HG02973 (cell line): Measurements from ENCODE around the gene ZNF536.

Source experiments
- ATAC-seq: cut with Tn5 transposase; IDR thresholded peaks from one replicate; pipeline ENCODE4 v1.9.1; 2021; ENCODE audit warnings: moderate library complexity; ENCODE audit not compliant: unreplicated experiment

ZNF536 gene

DNA sequence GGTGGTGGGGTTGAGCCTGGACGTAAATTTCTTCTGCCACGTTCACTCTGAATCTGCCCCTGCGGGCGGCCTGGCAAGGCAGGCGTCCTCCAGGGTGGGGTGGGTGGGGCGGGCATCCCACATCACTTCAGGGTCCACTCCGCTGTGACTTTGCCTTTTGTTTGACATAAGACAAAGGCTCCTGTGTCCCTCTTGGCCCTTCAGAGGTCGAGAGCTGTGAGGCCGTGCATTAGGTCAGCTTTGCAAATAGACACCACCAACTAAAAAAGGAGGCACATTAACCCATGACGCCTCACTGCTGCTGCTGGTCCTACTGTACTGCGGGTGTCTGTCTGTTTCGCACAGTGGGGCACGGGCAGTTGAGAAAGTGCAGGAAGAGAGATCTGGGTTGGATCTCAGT, 10.5 kb upstream of the ZNF536 start:
- ATAC-seq = no peak

DNA sequence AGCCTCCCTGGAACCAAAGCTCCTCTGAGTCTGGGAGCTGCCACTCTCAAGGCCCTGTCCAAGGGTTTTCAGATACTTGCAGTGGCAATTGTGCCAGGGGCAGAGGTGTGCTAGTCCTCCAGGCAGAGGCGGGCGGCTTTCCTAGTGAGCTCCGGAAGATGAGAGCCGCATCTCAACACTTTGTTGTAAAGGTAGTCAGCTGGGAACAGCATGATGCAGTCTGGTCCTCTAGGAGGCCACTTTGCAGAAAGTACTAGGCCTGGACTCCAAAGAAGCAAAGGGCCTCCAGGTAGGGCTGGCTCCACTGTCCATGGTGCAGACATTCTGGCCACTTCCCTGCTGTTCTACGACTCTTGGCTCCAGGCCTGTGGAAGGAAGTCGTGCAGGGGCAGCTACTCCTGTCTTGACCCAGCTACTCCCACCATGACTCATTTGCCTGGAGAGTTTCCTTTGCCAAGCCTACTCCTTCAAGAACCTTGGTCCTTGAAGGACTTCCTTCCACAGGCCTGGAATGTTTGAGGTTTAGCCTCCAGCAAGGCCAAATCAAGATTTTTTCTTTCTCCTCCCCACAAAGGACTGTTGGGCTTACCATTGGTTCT, 9.9 kb upstream of the ZNF536 start:
- no peak for ATAC-seq

DNA sequence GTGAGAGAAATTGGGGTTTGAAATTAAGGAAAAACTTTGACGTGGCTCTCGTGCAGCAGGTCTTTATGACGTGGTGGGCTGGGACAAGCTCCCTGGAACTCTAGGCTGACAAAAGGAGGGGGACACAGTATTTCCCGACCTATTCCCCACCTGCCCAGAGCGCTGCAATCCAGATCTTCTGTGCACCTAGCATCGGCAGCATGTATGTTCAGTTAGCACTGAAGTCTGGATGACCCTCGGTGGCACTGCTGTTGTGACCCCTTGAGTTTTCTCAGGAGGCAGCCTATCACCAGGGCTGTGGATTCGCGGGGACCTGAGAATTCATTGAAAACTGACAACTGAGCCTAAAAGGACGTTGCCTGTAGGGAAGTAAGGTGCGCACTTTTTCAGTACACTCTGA, 9.1 kb upstream of the ZNF536 start:
- ATAC-seq = no peak

DNA sequence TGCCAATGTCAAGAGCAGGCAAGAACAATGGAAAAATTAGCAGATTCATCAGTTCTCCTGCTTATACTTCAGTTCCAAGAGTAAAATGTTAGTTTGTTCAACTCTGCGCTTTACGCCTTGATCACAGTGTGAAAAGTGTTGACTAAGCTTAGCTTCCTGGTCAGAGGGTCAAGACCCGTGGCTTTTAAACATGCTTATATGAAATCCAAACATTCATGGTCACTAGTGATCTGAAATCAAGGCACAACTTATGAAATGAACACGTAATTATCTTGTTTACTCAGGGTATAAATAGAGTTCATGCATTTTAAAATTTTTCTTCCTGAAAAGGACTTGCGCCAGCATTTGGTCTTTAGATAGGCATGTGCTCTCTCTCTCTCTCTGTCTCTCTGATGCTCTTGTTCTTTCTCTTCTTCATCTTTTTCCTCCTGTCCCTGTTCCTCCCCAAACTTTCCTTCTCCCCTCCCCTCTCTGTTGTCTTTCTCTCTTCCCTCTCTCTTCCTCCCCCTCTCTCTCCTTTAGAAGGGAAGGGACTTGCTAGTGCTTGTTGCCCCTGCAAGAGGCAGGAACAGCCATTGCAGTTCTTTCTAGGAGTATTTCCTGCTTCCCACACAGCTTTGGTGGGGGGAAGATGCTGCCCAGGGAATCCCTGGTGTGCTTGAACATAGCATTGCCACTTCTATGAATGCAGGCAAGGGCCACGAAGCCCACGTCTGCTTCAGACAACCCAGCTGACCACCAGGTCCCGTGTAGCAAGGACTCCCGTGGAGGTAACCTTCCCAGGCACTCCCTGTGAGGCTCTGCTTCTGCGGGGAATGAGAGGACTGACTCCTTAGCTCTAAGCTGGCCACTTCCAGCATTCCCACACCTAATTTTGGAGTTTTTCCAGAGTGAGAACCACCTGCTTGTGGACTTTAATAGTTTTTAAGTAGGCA, 7.1 kb upstream of the ZNF536 start:
- ATAC-seq = no peak

DNA sequence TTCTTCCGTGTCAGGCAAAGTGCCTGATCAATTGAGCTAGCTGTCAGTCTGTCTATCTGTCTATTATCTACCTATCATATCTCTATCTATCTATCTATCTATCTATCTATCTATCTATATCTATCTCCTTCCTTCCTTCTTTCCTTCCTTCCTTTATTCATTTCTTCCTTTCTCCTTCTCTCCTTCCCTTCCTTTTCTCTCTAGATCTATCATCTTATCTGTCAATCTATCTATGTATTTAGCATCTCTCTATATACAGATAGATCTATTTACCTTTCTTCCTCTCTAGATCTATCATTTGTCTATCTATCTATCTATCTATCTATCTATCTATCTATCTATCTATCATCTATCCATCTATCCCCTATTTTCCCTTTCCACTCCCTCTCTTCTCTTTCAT, 5.9 kb upstream of the ZNF536 start:
- no peak for ATAC-seq

DNA sequence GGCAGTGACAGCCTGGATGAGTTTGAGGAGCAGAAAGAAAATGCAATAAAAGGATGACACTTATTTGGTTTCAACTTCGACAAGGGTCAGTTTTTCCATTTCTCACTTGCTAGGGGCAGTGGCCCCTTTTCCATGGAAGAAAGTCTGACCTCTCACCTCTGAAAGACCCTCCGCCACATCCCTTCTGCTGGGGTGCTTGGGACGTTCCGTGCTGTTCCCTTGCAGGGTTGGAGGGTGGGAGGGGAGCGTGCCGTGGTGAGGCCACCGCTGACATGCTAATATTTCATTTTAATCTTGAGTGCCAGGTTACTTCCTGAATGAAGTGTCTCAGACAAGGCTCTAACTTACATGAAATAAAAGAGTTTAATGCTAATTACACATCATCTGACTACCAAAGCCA, 5.2 kb upstream of the ZNF536 start:
- no peak for ATAC-seq

DNA sequence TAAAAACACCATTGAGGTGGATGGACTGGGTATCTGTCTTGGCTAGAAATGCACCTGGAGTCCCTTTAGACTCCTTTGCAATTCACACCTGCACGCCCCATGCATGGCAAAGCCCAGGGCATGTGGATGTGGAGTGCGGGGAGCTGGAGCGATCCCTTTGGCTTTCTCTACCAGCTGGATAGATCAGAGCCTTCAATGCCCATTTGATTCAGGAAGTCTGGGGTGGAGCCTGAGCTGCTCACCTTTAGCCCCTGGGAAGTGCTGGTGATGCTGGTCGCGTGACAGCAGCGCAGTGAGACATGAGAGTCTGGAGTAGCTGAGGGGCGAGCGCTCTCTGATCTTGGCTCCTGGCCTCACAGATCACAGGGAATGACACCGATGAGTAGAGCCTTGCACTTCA, 4.8 kb upstream of the ZNF536 start:
- ATAC-seq = no peak

DNA sequence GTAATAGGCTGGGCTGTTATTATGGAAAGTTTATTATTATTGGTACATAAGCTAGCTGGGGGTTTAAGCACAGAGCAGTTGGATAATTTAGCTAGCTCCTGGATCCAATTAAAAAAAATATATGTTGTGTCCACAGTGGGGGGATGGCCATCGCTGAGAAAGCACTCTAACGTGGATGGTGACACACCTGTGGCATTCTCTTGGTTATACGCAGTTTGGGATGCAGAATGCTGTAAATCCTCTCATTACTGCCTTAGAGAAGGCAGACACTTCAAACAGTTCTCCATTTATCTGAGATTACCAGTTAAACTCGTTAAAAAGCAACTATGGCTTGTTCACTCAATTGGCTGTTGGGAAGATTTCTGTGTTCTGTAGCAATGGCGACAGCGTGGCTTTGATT, 2.4 kb upstream of the ZNF536 start:
- no peak for ATAC-seq

DNA sequence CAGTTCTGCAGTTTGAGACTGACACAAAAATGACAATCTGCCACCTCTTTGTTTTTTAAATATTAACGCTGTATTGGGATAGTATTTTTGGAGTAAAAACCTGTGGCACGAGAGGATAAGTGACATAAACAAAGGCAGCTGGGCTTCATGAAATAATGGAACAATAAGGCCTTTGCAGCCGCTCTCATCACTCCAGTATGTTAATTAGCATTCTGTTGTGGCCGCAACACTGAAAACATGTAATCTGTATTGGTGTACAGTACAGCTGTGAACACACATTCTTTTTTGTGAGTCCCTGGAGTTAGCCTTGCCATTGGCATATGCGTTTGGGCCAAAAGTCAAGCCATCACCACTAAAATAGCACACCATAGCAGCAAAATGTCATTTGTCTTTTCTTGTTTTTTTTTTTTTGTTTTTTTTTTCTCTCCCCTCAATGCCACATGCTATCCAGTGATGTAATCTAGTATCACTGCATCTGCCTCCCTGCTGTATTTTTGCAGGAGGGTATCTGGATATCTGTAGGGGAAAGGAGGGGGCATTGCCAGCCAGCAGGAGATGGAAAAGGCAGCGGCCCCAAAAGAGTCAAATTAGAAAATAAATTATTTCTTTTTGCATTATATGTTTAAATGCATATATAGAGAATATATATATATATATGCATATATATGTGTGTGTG, 885 bp upstream of the ZNF536 start:
- ATAC-seq = no peak

DNA sequence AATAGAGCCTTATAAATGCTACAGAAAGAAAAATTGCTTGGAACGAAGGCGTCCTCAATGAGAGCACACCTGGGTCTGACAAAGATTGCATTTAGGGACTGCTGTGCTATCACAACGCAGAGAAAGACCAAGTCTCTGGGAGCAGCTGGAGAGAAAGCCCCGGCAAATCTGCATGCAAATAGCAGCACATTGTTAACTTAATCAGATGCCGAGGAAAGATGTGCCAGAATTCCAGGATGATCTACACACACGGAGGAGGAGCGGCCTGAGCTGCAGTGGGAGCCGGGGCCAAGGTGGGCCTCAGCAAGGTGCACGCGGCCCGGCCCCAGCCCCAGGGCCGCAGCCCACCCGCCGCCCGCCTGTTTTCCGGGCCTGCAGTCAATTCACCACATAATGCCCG, 1.4 kb downstream of the ZNF536 start:
- ATAC-seq = no peak

DNA sequence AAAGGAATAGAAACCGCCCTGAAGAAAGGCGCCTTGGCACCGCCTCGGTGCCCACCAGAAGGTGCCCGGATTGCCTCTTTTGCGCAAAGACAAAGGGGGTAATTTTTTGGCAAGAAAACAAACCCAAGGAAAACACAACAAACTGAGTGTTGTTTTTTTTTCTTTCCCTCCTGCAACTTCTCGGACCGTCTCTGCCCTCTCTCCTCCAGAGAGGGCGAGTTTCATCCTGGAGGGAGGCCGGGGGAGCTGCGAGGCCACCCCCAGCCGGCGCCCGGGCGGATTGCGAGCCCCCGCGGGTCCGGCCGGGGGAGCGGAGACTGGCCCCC, 2.3 kb downstream of the ZNF536 start:
- ATAC-seq = no peak

DNA sequence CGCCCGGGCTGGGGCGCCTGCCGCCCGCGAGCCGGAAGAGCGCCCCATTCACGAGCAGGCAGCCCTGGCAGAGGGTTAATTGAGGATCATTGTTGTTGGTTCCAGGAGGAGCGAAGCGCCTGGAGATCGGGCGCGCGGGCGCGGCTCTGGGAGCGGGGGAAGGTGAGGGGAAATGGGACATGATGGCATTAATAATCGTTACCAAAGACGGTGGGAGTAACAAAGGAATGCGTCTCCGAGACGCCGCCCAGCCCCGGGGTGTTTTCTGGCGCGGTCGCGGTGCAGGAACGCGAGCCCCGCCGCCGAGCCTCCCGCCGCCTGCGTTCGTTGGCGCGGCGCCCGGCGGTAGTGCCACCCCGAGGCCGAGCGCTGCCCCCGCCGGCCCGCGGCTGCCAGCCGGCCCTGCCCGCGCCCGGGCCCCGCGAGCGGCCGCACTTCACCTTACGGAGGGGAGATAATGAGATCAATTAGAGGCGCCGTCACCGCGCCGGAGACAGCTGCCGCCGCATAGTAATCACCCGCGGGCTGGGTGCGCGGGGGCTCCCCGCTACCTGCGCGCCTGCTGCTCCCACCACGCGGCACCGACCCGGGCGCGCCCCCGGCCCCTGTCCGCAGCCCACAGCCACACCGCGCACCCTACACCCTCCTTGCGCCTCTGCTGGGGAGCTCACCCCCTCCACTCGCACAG, 2.8 kb downstream of the ZNF536 start:
- no peak for ATAC-seq

DNA sequence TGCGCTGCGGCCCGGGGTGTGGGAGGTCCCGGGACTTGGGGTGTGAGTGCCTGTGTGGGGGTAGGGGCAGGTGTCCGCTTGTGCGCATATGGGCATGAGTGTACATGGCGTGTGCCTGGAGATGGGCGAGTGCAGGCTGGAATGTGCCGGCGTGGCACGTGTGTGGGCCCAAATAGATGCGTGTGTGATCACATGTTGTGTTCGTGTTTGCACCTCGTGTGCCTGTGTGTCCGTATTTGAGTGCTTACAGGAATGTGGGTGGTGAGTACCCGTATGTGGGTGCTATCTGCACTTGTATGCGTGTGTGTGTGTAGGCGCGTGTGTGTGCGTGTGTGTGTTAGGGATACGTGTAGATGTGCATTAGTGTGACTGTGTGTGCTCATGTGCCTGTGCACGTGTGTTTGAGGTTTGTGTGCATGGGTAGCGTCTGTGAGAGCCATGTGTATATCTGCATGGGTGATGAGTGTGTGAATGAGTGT, 3.4 kb downstream of the ZNF536 start:
- no peak for ATAC-seq

DNA sequence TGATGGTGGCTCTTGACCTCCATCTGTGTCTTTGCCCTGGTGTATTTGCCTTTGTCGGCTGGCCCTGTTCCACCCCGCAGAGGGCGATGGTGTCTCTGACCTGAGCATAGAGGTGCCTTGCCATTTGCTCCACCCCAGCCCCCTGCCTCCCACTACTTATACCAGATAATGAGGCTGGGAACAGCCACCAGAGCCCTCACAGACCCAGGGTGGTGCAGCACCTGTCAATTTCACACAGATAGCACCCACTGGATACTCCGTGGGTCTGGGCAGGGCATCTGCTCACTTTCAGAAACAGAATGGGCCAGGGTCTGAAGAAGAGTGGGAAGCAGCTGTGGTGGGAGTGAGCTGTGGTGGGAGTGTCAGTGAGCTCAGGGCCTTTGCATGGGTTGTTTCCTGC, 4.1 kb downstream of the ZNF536 start:
- no peak for ATAC-seq

DNA sequence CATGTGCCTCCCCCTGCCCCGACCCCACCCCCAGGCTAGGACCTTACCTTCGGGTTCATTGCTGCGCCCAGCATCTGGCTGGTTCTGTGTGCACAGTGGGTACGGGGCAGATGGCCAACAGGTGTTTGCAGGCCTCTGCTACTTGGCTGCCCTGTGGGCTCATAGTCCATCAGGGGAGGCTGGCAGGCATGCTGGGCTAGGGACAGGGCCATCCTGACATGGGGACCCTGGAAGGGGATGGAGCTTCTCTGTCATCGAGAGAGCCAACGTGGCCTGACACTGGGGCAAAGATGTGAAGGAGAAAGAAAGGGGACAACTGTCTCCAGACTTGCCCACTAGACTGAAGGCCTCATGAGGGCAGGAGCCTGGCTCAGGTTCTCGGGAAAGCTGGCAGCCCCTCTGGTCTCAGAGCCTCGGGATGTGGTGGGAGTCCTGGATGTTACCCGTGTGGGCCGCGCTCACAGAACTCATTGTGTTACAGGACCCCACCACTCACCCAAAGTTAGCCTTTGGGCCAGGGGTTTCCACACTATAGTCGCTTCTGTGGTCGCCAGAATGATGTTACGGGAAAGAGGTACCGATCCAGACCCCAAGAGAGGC, 4.7 kb downstream of the ZNF536 start:
- no peak for ATAC-seq

DNA sequence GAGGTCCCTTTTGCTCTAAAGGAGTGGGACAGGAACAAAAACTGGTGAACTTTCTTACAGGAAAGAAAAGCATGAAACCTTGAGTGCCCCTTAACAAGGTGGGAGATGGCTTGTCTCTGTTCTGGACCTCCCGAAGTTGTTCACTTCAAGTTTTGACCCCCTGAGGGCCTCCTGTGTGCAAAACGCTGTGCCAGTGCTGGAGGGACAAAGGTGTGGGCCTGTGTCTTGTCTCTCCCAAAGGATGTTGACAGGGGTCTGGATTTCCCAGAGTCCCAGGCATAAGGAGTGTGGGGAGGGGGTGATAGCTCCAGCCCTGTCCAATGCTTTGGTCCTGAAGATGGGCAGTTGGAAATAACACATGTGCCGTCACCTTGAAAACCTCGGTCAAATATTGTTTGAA, 6.5 kb downstream of the ZNF536 start:
- ATAC-seq = no peak

DNA sequence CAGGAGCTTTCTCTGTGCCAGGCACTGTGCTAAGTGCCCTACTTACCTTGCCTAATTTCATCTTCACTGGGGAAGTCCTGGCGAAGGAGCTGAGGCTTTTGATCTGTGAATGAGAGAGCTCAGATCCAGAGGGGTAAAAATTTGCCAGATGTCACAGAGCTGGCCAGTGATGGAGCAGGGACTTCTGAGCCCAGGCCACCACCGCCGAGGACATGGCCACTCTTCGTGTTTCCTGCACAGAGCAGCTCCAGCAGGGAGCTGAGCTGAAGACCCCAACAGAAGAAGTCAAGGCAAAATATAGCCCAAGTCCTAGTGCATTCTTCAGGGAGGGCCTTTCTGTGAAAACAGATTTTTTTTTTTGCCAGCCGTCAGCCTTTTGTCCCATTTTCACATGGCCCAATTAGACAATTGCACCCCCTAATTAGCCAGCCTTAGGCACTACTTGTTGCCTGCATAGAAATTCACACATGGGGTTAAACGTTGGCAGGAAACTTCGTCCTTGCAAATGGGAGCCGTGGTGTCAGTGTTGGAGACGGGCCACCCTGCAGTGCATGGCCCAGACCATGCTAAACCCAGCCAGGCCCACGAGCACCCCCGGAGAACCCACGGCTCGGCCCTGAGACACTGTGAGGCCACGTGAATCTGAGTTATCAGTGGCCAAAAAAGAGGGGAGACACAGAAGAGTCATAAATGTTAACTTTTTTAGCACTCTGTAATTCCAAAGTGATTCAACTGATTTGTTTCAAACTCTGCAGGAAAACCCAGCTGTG, 7.8 kb downstream of the ZNF536 start:
- no peak for ATAC-seq

DNA sequence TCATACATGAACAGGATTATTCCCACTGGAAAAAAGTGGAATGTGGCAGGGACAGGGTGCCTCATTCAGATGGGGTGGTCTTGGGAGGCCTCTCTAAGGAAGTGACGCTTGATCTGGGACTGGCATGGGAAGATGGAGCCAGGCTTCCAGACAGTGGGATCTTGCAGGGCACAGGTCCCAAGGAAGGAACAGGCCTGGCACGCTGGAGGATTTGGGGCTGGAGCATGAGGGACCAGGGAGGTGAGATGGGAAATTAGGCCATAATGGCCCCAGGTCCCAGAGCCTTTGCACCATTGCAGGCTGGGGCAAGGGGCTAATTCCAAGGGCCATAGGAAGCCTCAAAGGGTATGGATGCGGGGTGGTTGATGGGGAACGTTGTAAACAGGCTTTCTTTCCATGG, 9.2 kb downstream of the ZNF536 start:
- ATAC-seq = no peak

DNA sequence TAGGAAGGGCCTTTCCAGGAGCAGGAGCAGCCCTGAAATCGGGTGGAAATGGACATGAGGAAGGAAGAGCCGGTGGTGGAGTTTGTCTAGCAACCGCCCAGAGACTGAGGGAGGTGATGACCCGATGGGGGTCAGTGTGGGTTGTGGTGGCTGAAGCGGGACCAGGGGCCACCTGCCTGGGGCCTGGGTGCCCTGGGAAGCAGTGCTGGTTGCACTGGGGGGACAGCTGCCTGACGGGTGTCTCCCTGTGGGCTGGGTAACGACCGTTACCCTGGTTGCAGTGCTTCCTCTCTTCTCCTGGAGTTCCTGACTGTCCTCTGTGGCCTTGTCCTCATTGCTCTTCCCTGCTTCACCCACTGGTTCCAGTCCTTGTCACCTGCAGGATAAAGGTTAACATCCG, 13.0 kb downstream of the ZNF536 start:
- no peak for ATAC-seq

DNA sequence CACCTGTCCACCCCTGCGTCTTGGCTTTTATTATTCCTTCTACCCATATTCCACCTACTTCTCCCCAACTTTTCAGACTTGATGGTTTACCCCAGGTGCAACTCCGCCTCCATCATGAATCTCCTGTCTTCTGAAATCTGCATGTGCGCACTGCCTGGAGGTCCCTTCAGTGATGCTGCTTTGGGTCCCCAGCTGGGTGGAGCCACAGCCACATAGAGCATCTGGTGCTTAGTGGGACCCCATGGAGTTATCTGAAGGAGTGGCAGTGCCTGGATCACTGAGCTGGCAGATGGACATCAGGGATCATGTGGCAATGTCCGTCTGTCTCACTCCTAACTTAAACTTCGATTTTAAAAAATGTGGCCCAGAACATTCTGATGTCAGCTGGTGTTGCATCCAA, 13.5 kb downstream of the ZNF536 start:
- no peak for ATAC-seq
